Measurements from ENCODE around the gene CSNK1E.
"Not testable (repeated sequence)": the region's sequence is repeated elsewhere in the genome, so short reads cannot be mapped to it uniquely, and the experiment has no call there.

CSNK1E gene

GRCh38 chr22:38317122-38317994 is at the start of gene CSNK1E:
CSNK1E (minus strand) TSS chr22:38317433; CDS start chr22:38314157, 3,276 bp downstream.
- DNase-seq (ENCODE audit: low read depth, low spot score): peak; percentile 88

GRCh38 chr22:38365829-38366228 is 48.6 kb upstream of the CSNK1E start:
- DNase-seq (ENCODE audit: low read depth, low spot score): not testable (repeated sequence)

- DNase-seq (ENCODE audit: low read depth, low spot score): not testable (repeated sequence)
Measured at GRCh38 chr22:38365174-38365573, 47.9 kb upstream of the CSNK1E start.

GRCh38 chr22:38360560-38360959 is 43.3 kb upstream of the CSNK1E start:
- not testable (repeated sequence) for DNase-seq (ENCODE audit: low read depth, low spot score)

GRCh38 chr22:38359817-38360216 is 42.6 kb upstream of the CSNK1E start:
- DNase-seq (ENCODE audit: low read depth, low spot score): not testable (repeated sequence)

- not testable (repeated sequence) for DNase-seq (ENCODE audit: low read depth, low spot score)
Measured at GRCh38 chr22:38357971-38358370, 40.7 kb upstream of the CSNK1E start.

GRCh38 chr22:38355275-38355674 is 38.0 kb upstream of the CSNK1E start:
- DNase-seq (ENCODE audit: low read depth, low spot score): no peak

GRCh38 chr22:38353701-38354100 is 36.5 kb upstream of the CSNK1E start:
- no peak for DNase-seq (ENCODE audit: low read depth, low spot score)

GRCh38 chr22:38353142-38353629 is 36.0 kb upstream of the CSNK1E start:
- DNase-seq (ENCODE audit: low read depth, low spot score): peak; percentile 83

GRCh38 chr22:38352436-38352835 is 35.2 kb upstream of the CSNK1E start:
- no peak for DNase-seq (ENCODE audit: low read depth, low spot score)

GRCh38 chr22:38350444-38351359 is 33.5 kb upstream of the CSNK1E start:
- DNase-seq (ENCODE audit: low read depth, low spot score): no peak

- DNase-seq (ENCODE audit: low read depth, low spot score): no peak
Measured at GRCh38 chr22:38348751-38349496, 31.7 kb upstream of the CSNK1E start.

GRCh38 chr22:38347944-38348750 is 30.9 kb upstream of the CSNK1E start:
- DNase-seq (ENCODE audit: low read depth, low spot score): no peak

- no peak for DNase-seq (ENCODE audit: low read depth, low spot score)
Measured at GRCh38 chr22:38347181-38347943, 30.1 kb upstream of the CSNK1E start.

GRCh38 chr22:38346506-38346905 is 29.3 kb upstream of the CSNK1E start:
- DNase-seq (ENCODE audit: low read depth, low spot score): no peak

- DNase-seq (ENCODE audit: low read depth, low spot score): no peak
Measured at GRCh38 chr22:38345782-38346181, 28.5 kb upstream of the CSNK1E start.

GRCh38 chr22:38339893-38340292 is 22.7 kb upstream of the CSNK1E start:
- not testable (repeated sequence) for DNase-seq (ENCODE audit: low read depth, low spot score)

- no peak for DNase-seq (ENCODE audit: low read depth, low spot score)
Measured at GRCh38 chr22:38338772-38339379, 21.6 kb upstream of the CSNK1E start.

- DNase-seq (ENCODE audit: low read depth, low spot score): no peak
Measured at GRCh38 chr22:38336699-38337098, 19.5 kb upstream of the CSNK1E start.
